GM06990 (cell line): ENCODE results near the gene PPP1R2.

Experiments
- DNase-seq: peaks from one replicate; pipeline ENCODE4 v3.0.0-alpha.2; 2011; ENCODE audit not compliant: insufficient read length; ENCODE audit errors: extremely low read depth
- H3K27me3 ChIP-seq: replicated peaks from 2 replicates; pipeline ENCODE4 v1.6.0; 2011; ENCODE audit warnings: low read length; ENCODE audit not compliant: control insufficient read depth, insufficient read depth
- H3K36me3 ChIP-seq: 2 replicates; pipeline ENCODE4 v1.5.1; 2011; ENCODE audit warnings: low read length; ENCODE audit not compliant: control insufficient read depth, insufficient read depth
- H3K4me3 ChIP-seq: replicated peaks from 2 replicates; pipeline ENCODE4 v1.5.1; 2011; ENCODE audit warnings: low read depth, mild to moderate bottlenecking, control low read depth, low read length
- CTCF ChIP-seq: IDR thresholded peaks from 2 replicates; pipeline ENCODE4 v1.5.1; 2011; ENCODE audit warnings: low read length, control low read depth, mild to moderate bottlenecking, inconsistent platforms; ENCODE audit not compliant: insufficient read depth, poor library complexity, severe bottlenecking

PPP1R2 gene

GRCh38 chr3:195548006-195548405 lies 4.9 kb upstream of the PPP1R2 start:
- no peaks in the 10 kb centered on the region for H3K36me3 ChIP-seq
- no peak overlapping the region for H3K4me3 ChIP-seq
- TF ChIP-seq CTCF, result no peak
- no peaks in the 10 kb centered on the region for H3K27me3 ChIP-seq
- DNase-seq, result no peak

GRCh38 chr3:195546130-195546560 lies 3.0 kb upstream of the PPP1R2 start:
- no peak for DNase-seq
- Histone ChIP-seq H3K36me3 (no peaks in the 10 kb centered on the region), H3K4me3 (no peak overlapping the region), H3K27me3 (no peaks in the 10 kb centered on the region)
- TF ChIP-seq CTCF, result no peak

GRCh38 chr3:195544634-195545033 lies 1.5 kb upstream of the PPP1R2 start:
- Histone ChIP-seq H3K27me3 (no peaks in the 10 kb centered on the region), H3K36me3 (no peaks in the 10 kb centered on the region), H3K4me3 (no peak overlapping the region)
- no peak for TF ChIP-seq CTCF
- no peak for DNase-seq

- Histone ChIP-seq H3K27me3 (no peaks in the 10 kb centered on the region), H3K36me3 (no peaks in the 10 kb centered on the region), H3K4me3 (no peak overlapping the region)
- no peak for TF ChIP-seq CTCF
- DNase-seq, result no peak
These were observed 1.1 kb upstream of the PPP1R2 start for GRCh38 chr3:195544230-195544536.

- no peak for DNase-seq
- TF ChIP-seq CTCF, result no peak
- Histone ChIP-seq H3K4me3 (peak overlapping the region; percentile 88), H3K36me3 (no peaks in the 10 kb centered on the region), H3K27me3 (no peaks in the 10 kb centered on the region)
These were observed 540 bp upstream of the PPP1R2 start for GRCh38 chr3:195543500-195544229.

GRCh38 chr3:195542316-195542697 lies 818 bp downstream of the PPP1R2 start:
- DNase-seq, result peak; percentile 22
- no peaks in the 10 kb centered on the region for H3K27me3 ChIP-seq
- peak overlapping the region; percentile 88 for H3K4me3 ChIP-seq
- no peaks in the 10 kb centered on the region for H3K36me3 ChIP-seq
- TF ChIP-seq CTCF, result no peak
